RWPE2 (cell line): ENCODE data around the gene ARHGAP36.

Experiments
- ATAC-seq: fragments of 200-7000 bp; cut with Tn5 transposase; 3 replicates; pipeline ENCODE4 v1.9.1; 2021; ENCODE audit warnings: low read depth
- DNase-seq: peaks from one replicate; pipeline ENCODE4 v3.0.0-alpha.2; 2020; ENCODE audit warnings: low spot score
- H3K27ac ChIP-seq: fragments of 450-650 bp; 2 replicates; pipeline ENCODE4 v1.5.1; 2017; ENCODE audit warnings: mild to moderate bottlenecking; ENCODE audit not compliant: poor library complexity, severe bottlenecking
- H3K27me3 ChIP-seq: fragments of 250-450 bp; sonication (Bioruptor Pico); 2 replicates; pipeline ENCODE4 v1.5.1; 2021; ENCODE audit warnings: mild to moderate bottlenecking, moderate library complexity; ENCODE audit not compliant: insufficient read depth, poor library complexity, severe bottlenecking
- H3K36me3 ChIP-seq: fragments of 250-450 bp; sonication (Bioruptor Pico); 2 replicates; pipeline ENCODE4 v1.5.1; 2020; ENCODE audit warnings: low read depth, mild to moderate bottlenecking, moderate library complexity
- H3K4me1 ChIP-seq: fragments of 250-450 bp; sonication (Bioruptor Pico); 2 replicates; pipeline ENCODE4 v1.5.1; 2021; ENCODE audit warnings: mild to moderate bottlenecking, moderate library complexity; ENCODE audit not compliant: insufficient read depth, poor library complexity, severe bottlenecking
- H3K4me3 ChIP-seq: fragments of 250-450 bp; sonication (Bioruptor Pico); 2 replicates; pipeline ENCODE4 v1.5.1; 2021; ENCODE audit warnings: mild to moderate bottlenecking, moderate library complexity; ENCODE audit not compliant: severe bottlenecking
- H3K9me3 ChIP-seq: fragments of 250-450 bp; sonication (Bioruptor Pico); 2 replicates; pipeline ENCODE4 v1.5.1; 2021; ENCODE audit warnings: mild to moderate bottlenecking, moderate library complexity; ENCODE audit not compliant: severe bottlenecking
- CTCF ChIP-seq: fragments of 450-650 bp; IDR thresholded peaks from one replicate; pipeline ENCODE4 v1.5.1; 2017; ENCODE audit warnings: mild to moderate bottlenecking, moderate library complexity; ENCODE audit not compliant: poor library complexity, severe bottlenecking

Gene ARHGAP36

GRCh38 chrX:131058136-131058868 is at the start of gene ARHGAP36:
TSS of gene ARHGAP36 (plus strand) at chrX:131058346. CDS start at chrX:131081666, 23,320 bp downstream.
- no peaks in the 10 kb centered on the region for H3K9me3 ChIP-seq
- H3K27ac ChIP-seq = no peak within 1 kb of the TSS
- DNase-seq (no peak), ATAC-seq (no peak)
- H3K36me3 ChIP-seq = no peaks in the 10 kb centered on the region
- peaks cover 3% of the 10 kb centered on the region for H3K27me3 ChIP-seq
- no peaks in the 10 kb centered on the region for H3K4me1 ChIP-seq
- TF ChIP-seq CTCF = no peak
- no peak within 1 kb of the TSS for H3K4me3 ChIP-seq

- H3K9me3 ChIP-seq = no peaks in the 10 kb centered on the region
- ATAC-seq (no peak), DNase-seq (no peak)
- no peak overlapping the region for H3K4me3 ChIP-seq
- H3K27ac ChIP-seq = no peak overlapping the region
- H3K4me1 ChIP-seq = no peaks in the 10 kb centered on the region
- H3K27me3 ChIP-seq = no peaks in the 10 kb centered on the region
- no peak for TF ChIP-seq CTCF
- no peaks in the 10 kb centered on the region for H3K36me3 ChIP-seq
Measured at GRCh38 chrX:131010186-131010585, 48.0 kb upstream of the ARHGAP36 start.

- Histone ChIP-seq H3K27ac (no peak overlapping the region), H3K36me3 (no peaks in the 10 kb centered on the region), H3K27me3 (no peaks in the 10 kb centered on the region), H3K9me3 (no peaks in the 10 kb centered on the region), H3K4me3 (no peak overlapping the region), H3K4me1 (no peaks in the 10 kb centered on the region)
- DNase-seq (no peak), ATAC-seq (no peak)
- TF ChIP-seq CTCF = no peak
Measured at GRCh38 chrX:131025336-131025735, 32.8 kb upstream of the ARHGAP36 start.

- no peaks in the 10 kb centered on the region for H3K4me1 ChIP-seq
- no peak overlapping the region for H3K27ac ChIP-seq
- no peak for TF ChIP-seq CTCF
- no peaks in the 10 kb centered on the region for H3K9me3 ChIP-seq
- H3K4me3 ChIP-seq = no peak overlapping the region
- DNase-seq (no peak), ATAC-seq (no peak)
- H3K27me3 ChIP-seq = no peaks in the 10 kb centered on the region
- no peaks in the 10 kb centered on the region for H3K36me3 ChIP-seq
Measured at GRCh38 chrX:131032354-131033230, 25.6 kb upstream of the ARHGAP36 start.
